Fibroblast of skin of right quadriceps (primary cell): ENCODE results near the gene BCL2L12.

Experiments used
- DNase-seq: peaks from one replicate; pipeline ENCODE4 v3.0.0-alpha.2; 2013

Gene BCL2L12

DNA sequence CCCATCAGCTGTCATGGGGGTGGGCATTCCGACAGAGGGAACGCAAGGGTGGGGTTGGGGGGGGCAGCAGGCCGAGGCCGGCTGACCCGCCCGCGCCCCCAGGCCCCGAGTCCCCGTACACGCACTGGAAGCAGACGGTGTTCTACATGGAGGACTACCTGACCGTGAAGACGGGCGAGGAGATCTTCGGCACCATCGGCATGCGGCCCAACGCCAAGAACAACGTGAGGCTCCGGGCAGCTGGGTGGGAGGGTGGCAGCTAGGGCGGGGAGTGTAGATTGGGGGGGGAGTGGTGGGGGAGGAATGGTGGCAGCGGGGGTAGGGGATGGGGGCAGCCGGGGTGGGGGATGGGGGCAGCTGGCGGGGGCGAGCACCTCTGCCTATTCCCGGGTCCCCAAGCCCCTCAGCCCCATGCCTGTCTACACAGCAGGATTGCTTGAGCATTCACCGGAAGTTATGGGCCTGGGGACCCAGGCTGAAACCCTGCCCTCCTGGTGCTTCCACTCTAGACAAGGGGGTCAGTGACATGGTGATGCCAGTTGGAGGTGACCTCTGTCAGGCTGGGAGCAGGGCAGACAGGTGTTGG, 20.9 kb downstream of the BCL2L12 start:
- DNase-seq, result no peak

DNA sequence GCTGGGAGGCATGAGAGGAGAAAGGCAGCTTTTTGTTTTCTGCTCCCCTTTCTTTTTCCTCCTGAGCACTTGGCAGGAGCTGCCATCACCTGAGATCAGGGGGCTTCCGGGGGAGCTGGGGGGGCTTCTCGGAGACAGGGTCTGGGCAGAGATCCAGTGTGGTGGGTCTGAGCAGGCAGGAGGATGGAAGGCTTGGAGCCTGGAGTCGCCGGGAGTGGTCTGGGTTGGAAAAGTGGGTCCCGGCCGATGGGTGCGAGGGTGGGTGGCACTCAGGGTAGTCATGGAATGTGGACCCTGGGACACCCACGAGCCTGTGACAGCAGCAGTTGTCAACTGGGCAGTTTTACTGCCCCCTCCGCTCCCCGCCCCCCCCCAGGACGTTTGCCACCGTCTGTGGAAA, 21.4 kb downstream of the BCL2L12 start:
- DNase-seq, result no peak

DNA sequence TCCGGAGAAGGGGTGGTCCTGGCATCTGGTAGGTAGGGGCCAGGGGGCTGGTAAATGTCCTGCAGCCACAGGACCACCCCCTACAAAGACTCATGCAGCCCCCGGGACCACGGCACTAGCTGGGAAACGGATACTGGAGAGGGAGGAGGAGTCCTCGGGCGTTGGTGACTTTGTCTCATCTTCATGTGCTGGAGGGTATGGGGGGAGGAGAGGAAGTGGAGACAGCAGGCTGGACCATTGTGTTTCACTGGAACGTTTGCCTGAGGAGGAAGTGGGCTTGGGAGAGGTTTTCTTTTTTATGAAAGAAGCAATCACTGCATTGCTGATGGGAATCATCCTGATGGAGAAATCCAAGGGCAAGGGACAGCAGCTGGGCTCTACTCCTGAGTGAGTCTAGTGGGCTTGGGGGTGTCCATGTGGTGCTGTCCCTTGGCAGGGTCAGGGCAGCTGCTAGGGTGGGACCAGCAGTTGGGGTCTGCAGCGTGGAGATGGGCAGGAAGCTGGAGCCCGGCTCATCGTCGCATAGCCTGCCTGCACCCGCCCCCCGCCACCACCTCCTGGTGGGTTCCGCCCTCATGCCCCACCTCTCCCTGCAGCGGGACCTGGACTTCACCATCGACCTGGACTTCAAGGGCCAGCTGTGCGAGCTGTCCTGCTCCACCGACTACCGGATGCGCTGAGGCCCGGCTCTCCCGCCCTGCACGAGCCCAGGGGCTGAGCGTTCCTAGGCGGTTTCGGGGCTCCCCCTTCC, 22.0 kb downstream of the BCL2L12 start:
- DNase-seq, result peak; percentile 45

DNA sequence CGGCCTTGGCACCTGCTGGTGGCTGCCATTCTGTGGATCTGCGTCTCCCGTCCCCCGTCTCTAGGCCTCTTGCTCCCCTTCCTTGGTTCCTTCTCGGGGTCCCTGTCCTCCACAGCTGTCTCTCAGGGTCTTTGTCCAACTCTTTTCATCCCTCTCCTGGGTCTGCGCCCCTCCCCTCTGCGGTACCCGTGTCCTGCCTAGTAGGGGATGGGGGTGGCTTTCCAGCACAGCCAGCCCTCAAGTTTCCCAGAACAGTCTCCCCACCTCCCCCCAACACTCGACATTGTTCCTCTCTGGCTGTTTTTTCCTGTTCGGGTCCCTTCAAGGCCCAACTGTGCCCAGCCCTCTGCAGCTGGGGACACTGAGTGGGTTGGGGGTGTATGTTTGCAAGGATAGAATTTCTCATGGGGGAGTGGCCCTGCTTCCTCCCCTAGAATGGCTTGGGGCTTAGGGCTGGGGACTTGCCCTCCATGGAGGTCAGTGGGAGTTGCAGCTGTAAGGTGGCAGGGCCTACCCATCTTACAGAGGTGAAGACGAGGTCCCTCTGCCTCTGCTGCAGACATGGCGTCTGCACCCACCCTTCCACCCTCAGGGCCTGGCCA, 22.9 kb downstream of the BCL2L12 start:
- DNase-seq, result no peak

DNA sequence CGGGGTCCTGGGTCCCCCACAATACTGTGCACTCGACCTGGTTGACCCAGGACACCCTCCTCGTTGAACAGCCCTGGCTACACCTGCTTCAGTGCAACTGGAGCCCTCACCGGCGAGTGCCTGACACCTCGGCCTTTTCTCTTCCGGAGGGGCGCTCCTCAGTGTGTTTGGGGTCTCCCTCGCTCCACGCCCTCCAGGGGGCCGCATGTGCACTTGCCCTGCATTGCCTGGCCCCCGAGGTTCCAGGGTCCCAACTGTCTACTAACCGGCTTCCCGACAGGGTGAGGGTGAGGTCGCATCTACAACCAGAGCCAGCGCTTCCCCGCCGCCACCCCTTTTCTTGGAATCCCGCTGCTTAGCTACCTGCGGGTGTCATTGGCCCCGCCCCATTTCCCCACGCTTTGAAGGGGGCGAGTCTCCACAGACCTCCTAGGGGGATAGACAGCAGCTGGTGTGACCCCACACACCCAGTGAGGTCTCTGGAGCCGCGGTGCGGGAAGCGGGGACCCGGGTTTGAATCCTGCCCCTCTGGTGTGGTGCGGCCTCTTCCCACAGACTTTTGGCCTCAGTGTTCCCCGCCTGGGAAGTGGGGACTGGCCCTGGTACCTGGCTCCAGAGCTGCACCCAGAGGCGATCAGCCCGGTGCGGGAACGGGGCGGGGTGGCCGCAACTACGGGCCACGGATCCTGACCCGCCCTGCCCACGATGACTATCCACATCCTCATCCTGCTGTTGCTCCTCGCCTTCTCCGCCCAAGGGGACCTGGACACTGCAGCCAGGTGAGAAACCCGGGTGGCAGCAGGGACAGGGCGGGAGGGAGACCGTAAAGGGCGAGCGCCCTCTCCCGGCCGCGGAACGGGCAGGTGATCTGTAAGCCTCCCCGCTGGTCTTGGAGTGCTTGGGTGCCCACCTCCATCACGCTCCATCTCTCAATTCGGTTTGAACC, 23.7 kb downstream of the BCL2L12 start, which contains the start of gene ADM5:
ADM5 (plus strand) TSS at position 462 of the 946 bp plus-strand sequence; CDS start at position 706, 244 bp downstream.
- DNase-seq, result no peak

DNA sequence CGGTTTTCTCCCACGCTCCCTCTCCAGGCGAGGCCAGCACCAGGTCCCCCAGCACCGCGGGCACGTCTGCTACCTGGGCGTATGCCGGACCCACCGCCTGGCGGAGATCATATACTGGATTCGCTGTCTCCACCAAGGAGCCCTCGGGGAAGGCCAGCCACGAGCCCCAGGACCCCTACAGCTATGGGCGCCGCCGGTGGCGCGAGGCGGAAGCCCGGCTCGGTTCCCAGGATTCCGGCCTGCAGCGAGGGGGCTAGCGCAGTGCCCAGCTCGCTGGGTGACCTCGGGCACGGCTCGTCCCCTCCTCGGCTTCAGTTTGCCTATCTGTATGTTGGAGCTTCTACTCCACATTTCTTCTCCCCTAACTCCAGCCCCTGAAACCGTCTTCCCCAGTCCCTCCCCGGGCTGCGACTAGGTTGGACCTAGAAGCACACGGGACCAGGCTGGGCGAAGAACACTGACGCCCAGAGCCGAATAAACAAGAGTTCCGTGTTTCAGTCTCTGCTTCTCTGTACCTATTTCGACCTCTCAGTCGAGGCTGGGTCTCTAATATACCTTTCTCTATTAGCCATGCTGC, 24.4 kb downstream of the BCL2L12 start:
- no peak for DNase-seq

DNA sequence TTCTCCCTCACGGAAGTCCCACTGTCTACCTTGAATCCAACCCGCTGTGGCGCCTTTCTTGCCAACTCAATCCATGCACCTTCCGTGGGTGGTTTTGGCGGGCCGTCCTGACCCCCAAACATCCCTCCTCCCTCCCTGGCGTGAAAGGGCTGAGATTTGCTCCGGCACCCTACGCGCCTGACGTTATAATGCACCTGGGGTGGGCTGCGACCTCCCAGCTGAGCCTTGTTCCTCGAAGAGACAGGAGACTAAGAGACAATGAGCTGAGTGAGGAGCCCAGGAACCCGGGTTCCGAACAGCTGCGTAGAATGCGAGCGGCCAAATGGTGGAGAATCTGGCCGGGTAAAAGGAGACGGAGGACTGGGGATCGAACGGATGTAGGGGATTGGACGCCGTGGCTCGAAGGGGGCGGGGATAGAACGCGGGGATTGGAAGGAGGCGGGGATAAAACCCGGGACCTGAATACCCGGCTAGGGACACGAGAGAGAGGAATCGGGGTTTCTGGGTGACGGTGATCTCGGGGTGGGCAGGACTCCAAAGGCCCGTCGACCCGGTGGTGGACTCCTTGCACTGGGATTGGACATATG, 25.0 kb downstream of the BCL2L12 start, which contains the start of gene CPT1C:
CPT1C (plus strand) TSS at position 461 of the 587 bp plus-strand sequence. CDS start 1,137 bp downstream, outside the sequence.
- peak; percentile 83 for DNase-seq

DNA sequence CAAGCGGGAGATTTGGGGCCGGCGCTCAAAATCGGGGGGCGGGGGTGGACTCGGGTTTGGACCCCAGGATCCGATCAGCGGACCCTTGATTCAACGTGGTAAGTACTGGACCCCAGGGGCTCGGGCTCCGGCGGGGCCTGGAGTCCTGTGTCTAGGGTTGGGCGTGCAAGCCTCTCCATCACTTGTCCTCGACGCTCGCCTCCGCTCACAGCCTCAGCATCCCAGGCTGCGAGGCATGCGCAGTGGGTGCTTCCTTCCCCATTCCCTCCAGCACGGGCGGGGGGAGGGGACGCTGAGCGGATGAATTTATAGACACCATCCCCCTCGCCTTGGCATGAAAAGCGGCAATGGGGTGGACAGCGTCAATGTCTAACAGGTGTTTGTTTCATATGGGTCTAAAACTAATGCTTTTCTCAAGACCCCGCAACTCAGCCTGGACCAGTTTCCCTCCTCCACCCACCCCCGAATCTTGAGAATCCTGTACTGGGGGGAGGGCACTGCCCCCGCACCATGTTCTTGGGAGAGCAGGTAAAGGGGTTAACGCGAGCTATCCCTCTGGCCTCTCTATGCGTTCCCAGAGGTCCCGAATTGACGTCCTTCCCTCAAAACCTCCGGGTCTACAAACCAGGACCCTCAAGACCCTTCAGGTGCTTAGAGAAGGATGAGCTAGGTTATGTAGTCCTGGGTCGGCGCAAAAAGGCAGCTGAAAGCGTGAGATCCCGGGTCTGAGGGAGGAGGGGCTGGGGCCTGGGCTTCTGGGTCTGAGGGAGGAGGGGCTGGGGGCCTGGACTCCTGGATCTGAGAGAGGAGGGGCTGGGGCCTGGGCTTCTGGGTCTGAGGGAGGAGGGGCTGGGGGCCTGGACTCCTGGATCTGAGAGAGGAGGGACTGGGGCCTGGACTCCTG, 25.8 kb downstream of the BCL2L12 start:
- peak; percentile 83 for DNase-seq

DNA sequence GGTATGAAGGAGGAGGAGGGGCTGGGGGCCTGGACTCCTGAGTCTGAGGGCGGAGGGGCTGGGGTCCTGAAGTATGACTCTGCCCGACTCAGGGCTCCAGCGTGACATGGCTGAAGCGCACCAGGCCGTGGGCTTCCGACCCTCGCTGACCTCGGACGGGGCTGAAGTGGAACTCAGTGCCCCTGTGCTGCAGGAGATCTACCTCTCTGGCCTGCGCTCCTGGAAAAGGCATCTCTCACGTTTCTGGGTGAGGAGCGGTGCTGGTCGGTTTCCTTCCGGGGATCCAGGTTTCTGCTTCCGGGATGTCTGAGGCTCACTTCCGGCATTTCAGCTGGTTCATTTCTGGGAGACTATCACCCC, 26.4 kb downstream of the BCL2L12 start:
- no peak for DNase-seq

DNA sequence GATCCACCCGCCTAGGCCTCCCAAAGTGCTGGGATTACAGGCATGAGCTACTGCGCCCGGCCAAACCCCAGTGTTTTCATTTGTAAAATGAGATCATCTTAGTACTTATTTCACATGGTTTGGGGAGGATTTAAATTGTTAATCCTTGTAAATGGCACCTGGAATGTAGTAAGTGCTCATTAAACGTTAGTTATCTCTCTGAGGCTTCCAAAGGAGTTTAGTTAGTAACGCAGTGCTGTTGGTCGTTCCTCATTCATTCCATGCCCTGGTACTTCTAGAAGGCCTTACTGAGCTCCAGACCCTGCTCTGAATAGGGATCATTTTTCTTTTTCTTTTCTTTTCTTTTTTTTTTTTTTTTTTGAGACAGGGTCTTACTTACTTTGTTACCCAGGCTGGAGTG, 30.4 kb downstream of the BCL2L12 start:
- DNase-seq, result no peak

DNA sequence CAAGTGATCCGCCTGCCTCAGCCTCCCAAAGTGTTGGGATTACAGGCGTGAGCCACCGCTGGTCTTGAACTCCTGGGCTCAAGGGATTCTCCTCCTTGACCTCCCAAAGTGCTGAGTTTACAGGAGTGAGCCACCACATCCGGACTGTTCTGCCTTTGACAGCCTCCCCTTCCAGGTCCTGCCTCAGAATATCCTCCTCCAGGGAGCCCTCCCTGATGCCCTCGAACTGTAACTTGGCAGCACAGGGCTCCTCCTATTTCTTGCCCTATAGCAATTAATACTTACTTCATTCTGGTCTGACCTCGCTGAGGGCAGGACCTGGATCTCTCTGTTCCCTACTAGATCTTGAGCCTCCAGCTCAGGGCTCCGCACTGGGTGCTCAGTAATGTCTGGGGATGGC, 31.1 kb downstream of the BCL2L12 start:
- no peak for DNase-seq

DNA sequence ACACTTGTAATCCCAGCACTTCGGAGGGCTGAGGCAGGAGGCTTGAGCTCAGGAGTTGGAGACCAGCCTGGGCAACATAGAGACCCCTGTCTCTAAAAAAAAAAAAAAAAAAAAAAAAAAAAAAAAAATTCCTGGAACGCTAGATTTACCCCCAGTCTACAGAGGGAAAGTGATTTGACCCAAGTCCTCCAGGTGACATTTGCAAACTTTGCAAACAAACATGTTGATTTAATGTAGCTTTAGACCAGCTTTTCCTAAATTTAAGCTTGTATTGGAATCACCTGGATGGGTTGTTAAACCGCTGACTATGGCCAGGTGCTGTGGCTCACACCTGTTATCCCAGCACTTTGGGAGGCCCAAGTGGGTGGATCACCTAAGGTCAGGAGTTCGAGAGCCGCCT, 33.6 kb downstream of the BCL2L12 start:
- DNase-seq, result no peak

DNA sequence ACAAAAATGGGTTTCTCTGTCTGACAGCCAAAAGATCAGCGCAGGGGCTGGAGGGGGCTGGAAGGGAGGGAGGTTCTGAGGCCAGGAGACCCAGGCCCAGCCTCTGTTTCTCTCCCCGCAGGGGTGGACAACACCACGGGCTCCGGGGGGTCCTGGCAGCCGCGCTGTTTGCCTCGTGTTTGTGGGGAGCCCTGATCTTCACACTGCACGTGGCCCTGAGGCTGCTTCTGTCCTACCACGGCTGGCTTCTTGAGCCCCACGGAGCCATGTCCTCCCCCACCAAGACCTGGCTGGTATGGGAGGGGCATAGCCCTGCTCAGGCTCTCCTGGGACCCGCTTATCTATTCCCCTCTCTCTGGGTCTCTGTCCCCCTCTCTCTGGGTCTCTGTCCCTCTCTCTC, 34.8 kb downstream of the BCL2L12 start:
- DNase-seq, result no peak

DNA sequence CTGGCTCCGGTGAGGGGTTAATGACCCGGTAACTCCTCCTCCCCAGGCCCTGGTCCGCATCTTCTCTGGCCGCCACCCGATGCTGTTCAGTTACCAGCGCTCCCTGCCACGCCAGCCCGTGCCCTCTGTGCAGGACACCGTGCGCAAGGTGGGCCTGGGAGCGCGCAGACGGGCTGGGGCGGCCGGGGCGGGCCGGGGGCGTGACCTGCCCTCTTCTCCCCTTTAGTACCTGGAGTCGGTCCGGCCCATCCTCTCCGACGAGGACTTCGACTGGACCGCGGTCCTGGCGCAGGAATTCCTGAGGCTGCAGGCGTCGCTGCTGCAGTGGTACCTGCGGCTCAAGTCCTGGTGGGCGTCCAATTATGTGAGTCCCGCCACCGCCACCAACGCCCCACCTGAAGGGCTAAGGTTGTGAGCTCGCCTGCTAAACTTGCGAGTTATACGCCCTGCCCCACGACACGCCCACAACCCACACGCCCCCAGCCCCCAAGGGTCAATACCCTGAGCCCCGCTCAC, 35.6 kb downstream of the BCL2L12 start:
- DNase-seq, result no peak

DNA sequence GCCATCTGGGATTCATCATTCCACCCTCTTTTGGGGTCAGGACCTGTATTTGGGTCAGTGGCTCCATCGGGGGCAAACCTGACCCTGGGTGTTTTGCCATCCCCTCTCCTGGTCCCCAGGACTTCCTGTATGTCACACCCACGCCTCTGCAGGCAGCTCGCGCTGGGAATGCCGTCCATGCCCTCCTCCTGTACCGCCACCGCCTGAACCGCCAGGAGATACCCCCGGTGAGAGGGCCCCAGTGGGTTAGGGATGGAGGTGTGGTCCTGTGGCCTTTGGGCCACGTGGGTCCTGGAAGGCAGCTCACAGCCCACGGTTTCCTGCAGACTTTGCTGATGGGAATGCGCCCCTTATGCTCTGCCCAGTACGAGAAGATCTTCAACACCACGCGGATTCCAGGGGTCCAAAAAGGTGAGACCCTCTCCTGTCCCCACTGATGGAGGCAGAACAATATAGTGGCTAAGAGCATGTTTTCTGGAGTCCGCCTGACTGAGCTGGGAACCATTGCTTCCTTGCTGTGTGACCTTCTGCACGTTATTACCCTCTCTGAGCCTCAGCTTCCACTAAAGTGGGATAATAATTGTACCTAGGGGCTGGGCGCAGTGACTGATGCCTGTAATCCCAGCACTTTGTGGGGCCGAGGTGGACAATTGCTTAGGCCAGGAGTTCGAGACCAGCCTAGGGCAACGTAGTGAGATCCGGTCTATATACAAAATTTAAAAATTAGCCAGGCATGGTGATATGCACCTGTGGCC, 39.3 kb downstream of the BCL2L12 start:
- DNase-seq, result no peak

DNA sequence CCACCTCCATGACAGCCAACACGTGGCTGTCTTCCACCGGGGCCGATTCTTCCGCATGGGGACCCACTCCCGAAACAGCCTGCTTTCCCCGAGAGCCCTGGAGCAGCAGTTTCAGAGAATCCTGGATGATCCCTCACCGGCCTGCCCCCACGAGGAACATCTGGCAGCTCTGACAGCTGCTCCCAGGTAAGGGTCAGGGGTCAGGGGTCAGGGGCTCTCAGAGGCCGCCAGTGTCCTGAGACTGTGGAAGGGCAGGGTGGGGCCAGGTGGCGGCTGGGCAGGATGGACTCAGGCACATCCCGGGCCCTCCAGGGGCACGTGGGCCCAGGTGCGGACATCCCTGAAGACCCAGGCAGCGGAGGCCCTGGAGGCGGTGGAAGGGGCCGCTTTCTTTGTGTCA, 40.2 kb downstream of the BCL2L12 start:
- no peak for DNase-seq

DNA sequence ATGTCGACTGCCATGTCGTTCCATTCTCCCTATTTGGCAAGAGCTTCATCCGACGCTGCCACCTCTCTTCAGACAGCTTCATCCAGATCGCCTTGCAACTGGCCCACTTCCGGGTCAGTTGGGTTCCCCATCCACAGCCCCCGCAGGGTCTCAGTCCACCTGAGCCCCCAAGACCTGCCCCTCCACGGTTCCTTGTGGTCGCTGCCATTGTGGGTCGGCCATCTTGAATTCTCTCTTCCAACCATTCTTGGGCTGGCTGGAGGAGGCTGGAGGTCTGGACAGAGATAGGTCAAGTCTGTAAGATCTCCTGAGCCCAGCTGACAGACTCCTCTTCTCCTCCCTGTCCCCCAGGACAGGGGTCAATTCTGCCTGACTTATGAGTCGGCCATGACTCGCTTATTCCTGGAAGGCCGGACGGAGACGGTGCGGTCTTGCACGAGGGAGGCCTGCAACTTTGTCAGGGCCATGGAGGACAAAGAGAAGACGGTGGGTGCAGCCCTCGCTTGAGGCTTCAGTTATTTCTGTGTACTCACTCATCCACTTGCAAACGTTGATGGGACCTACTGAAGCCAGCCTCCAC, 44.7 kb downstream of the BCL2L12 start:
- DNase-seq, result peak; percentile 32

DNA sequence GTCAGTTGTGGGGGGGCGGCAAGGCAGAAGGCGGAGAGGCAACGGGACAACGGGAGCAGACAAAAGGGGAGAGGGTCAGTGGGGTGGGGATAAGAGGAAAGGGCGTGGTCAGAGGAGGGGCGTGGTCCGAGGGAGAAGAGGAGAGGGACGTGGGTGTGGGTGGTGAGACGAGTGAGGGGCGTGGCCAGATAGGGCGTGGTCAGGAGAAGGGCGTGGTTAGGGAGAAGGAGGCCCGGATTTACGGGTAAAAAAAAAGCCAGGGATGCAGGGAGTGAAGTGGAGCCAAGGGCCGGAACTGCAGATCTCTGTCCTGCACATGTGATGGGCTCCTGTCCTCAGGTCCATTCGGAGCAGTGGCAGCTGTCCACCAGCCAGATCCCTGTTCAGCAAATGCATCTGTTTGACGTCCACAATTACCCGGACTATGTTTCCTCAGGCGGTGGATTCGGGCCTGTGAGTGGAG, 46.7 kb downstream of the BCL2L12 start:
- DNase-seq, result no peak

DNA sequence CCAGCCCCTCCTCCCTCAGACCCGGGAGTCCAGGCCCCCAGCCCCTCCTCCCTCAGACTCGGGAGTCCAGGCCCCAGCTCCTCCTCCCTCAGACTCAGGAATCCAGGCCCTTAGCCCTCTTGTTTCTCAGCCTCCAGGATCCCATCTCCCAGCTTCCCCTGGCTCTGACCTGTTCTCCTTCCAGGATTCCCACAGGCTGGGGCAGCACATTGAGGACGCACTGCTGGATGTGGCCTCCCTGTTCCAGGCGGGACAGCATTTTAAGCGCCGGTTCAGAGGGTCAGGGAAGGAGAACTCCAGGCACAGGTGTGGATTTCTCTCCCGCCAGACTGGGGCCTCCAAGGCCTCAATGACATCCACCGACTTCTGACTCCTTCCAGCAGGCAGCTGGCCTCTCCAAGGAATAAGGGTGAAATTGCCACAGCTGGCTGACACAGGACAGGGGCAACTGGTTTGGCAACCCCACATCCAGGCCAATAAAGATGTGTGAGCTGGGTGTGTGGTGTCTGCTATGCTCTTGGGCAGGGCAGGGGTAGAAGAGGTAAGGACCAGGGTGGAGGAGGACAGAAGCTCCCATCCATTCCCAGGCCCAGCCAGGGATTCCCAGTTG, 47.6 kb downstream of the BCL2L12 start:
- no peak for DNase-seq
